ENCODE results near the gene TTC23.
"Not testable (repeated sequence)": the region's sequence is repeated elsewhere in the genome, so short reads cannot be mapped to it uniquely, and the experiment has no call there.

Gene TTC23

GRCh38 chr15:99239545-99240198, 9.7 kb downstream of the TTC23 start:
- no peak overlapping the region for H2BK12ac ChIP-seq (ENCODE audit: low read length in 2 of 2)
- no peak overlapping the region for H4K8ac ChIP-seq (ENCODE audit: low read length)
- H2BK5ac ChIP-seq (ENCODE audit: low read depth, low read length, poor library complexity, severe bottlenecking) = no peak overlapping the region
- H3K9ac ChIP-seq (ENCODE audit: low read length) = no peak overlapping the region
- WGBS = 90% methylated on average over 1 of the region's 1 CpG
- H3K4ac ChIP-seq (ENCODE audit: low read depth in 1 of 2, low read length in 2 of 2) = no peak overlapping the region
- H2AFZ ChIP-seq (ENCODE audit: low read depth, low read length) = no peak overlapping the region
- no peak overlapping the region for H2BK15ac ChIP-seq (ENCODE audit: low read depth, poor library complexity, severe bottlenecking)
- peaks cover 13 to 45% of the 10 kb centered on the region in 2 experiments for H3K36me3 ChIP-seq (ENCODE audit: control insufficient read depth in 1 of 2, insufficient read depth in 2 of 2, low read depth in 1 of 2, low read length in 2 of 2)
- H2BK120ac ChIP-seq (ENCODE audit: low read depth, low read length) = no peak overlapping the region
- no peak overlapping the region for H3K27ac ChIP-seq (ENCODE audit: low read length, poor library complexity, severe bottlenecking)
- H3K23ac ChIP-seq (ENCODE audit: low read length in 2 of 2) = no peak overlapping the region
- no peak overlapping the region for H4K91ac ChIP-seq (ENCODE audit: low read length)
- no peak overlapping the region for H3K4me2 ChIP-seq (ENCODE audit: low read length, poor library complexity, severe bottlenecking)
- DNase-seq = peak; percentile 36
- no peak overlapping the region for H3K14ac ChIP-seq (ENCODE audit: low read length in 2 of 2)
- H3K27me3 ChIP-seq (ENCODE audit: control insufficient read depth in 1 of 2, insufficient read depth in 1 of 2, low read length in 2 of 2) = no peaks in the 10 kb centered on the region
- H3K18ac ChIP-seq (ENCODE audit: low read depth in 1 of 2, low read length in 2 of 2) = no peak overlapping the region
- no peaks in the 10 kb centered on the region for H3K4me1 ChIP-seq (ENCODE audit: control insufficient read depth, insufficient read depth, low read depth, low read length)
- H3K79me1 ChIP-seq (replicated peaks; ENCODE audit: low read length, poor library complexity, severe bottlenecking) = peaks cover 20% of the 10 kb centered on the region
- H3K9me3 ChIP-seq (ENCODE audit: control insufficient read depth, low read length) = no peaks in the 10 kb centered on the region
- H2AK5ac ChIP-seq (ENCODE audit: low read length, severe bottlenecking) = no peak overlapping the region
- no peak overlapping the region for H3K4me3 ChIP-seq (ENCODE audit: insufficient read depth in 1 of 2, low read depth in 1 of 2, low read length in 2 of 2)

GRCh38 chr15:99238849-99239248, 10.5 kb downstream of the TTC23 start:
- Histone ChIP-seq H3K27me3 (ENCODE audit: control insufficient read depth in 1 of 2, insufficient read depth in 1 of 2, low read length in 2 of 2) (no peaks in the 10 kb centered on the region), H3K4me1 (ENCODE audit: control insufficient read depth, insufficient read depth, low read depth, low read length) (no peaks in the 10 kb centered on the region), H3K23ac (ENCODE audit: low read length in 2 of 2) (no peak overlapping the region), H3K4me2 (ENCODE audit: low read length, poor library complexity, severe bottlenecking) (no peak overlapping the region), H2AFZ (ENCODE audit: low read depth, low read length) (no peak overlapping the region), H2BK12ac (ENCODE audit: low read length in 2 of 2) (no peak overlapping the region), H3K18ac (ENCODE audit: low read depth in 1 of 2, low read length in 2 of 2) (no peak overlapping the region), H3K4me3 (ENCODE audit: insufficient read depth in 1 of 2, low read depth in 1 of 2, low read length in 2 of 2) (no peak overlapping the region), H4K8ac (ENCODE audit: low read length) (no peak overlapping the region), H2BK15ac (ENCODE audit: low read depth, poor library complexity, severe bottlenecking) (no peak overlapping the region), H3K14ac (ENCODE audit: low read length in 2 of 2) (no peak overlapping the region), H3K9me3 (ENCODE audit: control insufficient read depth, low read length) (no peaks in the 10 kb centered on the region), H3K36me3 (ENCODE audit: control insufficient read depth in 1 of 2, insufficient read depth in 2 of 2, low read depth in 1 of 2, low read length in 2 of 2) (peaks cover 13 to 38% of the 10 kb centered on the region in 2 experiments), H2AK5ac (ENCODE audit: low read length, severe bottlenecking) (no peak overlapping the region), H3K27ac (ENCODE audit: low read length, poor library complexity, severe bottlenecking) (no peak overlapping the region), H3K4ac (ENCODE audit: low read depth in 1 of 2, low read length in 2 of 2) (no peak overlapping the region), H2BK120ac (ENCODE audit: low read depth, low read length) (no peak overlapping the region), H3K9ac (ENCODE audit: low read length) (no peak overlapping the region), H2BK5ac (ENCODE audit: low read depth, low read length, poor library complexity, severe bottlenecking) (no peak overlapping the region), H4K91ac (ENCODE audit: low read length) (no peak overlapping the region), H3K79me1 (replicated peaks; ENCODE audit: low read length, poor library complexity, severe bottlenecking) (peaks cover 20% of the 10 kb centered on the region)
- 89% methylated on average over 3 of the region's 3 CpGs for WGBS
- DNase-seq = no peak

- H3K4ac ChIP-seq (ENCODE audit: low read depth in 1 of 2, low read length in 2 of 2) = not testable (repeated sequence)
These were observed 15.2 kb downstream of the TTC23 start for GRCh38 chr15:99234160-99234559.

DNA sequence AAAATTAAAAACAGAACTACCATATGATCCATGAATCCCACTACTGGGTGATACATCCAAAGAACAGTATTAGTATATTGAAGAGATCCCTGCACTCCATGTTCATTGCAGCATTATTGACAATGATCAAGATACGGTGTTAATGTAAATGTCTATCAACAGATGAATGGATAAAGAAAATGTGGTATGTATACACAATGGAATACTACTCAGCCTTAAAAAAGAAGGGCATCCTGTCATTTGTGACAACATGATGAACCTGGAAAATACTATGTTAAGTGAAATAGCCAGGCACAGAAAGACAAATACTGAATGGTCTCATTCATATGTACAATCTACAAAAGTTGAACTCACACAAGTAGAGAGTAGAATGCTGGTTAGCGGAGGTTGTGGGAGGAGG, 16.6 kb downstream of the TTC23 start:
- peaks cover 4 to 26% of the 10 kb centered on the region in 2 experiments for H3K36me3 ChIP-seq (ENCODE audit: control insufficient read depth in 1 of 2, insufficient read depth in 2 of 2, low read depth in 1 of 2, low read length in 2 of 2)
- no peak overlapping the region for H3K9ac ChIP-seq (ENCODE audit: low read length)
- no peak overlapping the region for H3K4ac ChIP-seq (ENCODE audit: low read depth in 1 of 2, low read length in 2 of 2)
- no peak overlapping the region for H2BK15ac ChIP-seq (ENCODE audit: low read depth, poor library complexity, severe bottlenecking)
- H2BK5ac ChIP-seq (ENCODE audit: low read depth, low read length, poor library complexity, severe bottlenecking) = no peak overlapping the region
- H4K91ac ChIP-seq (ENCODE audit: low read length) = no peak overlapping the region
- H3K18ac ChIP-seq (ENCODE audit: low read depth in 1 of 2, low read length in 2 of 2) = no peak overlapping the region
- no peak overlapping the region for H3K4me2 ChIP-seq (ENCODE audit: low read length, poor library complexity, severe bottlenecking)
- no peaks in the 10 kb centered on the region for H3K9me3 ChIP-seq (ENCODE audit: control insufficient read depth, low read length)
- WGBS = 100% methylated on average over 1 of the region's 2 CpGs
- no peaks in the 10 kb centered on the region for H3K27me3 ChIP-seq (ENCODE audit: control insufficient read depth in 1 of 2, insufficient read depth in 1 of 2, low read length in 2 of 2)
- H3K27ac ChIP-seq (ENCODE audit: low read length, poor library complexity, severe bottlenecking) = no peak overlapping the region
- H3K79me1 ChIP-seq (replicated peaks; ENCODE audit: low read length, poor library complexity, severe bottlenecking) = peaks cover 11% of the 10 kb centered on the region
- H2BK120ac ChIP-seq (ENCODE audit: low read depth, low read length) = no peak overlapping the region
- H3K4me3 ChIP-seq (ENCODE audit: insufficient read depth in 1 of 2, low read depth in 1 of 2, low read length in 2 of 2) = no peak overlapping the region
- H2AFZ ChIP-seq (ENCODE audit: low read depth, low read length) = no peak overlapping the region
- no peak overlapping the region for H2BK12ac ChIP-seq (ENCODE audit: low read length in 2 of 2)
- H3K14ac ChIP-seq (ENCODE audit: low read length in 2 of 2) = no peak overlapping the region
- H3K4me1 ChIP-seq (ENCODE audit: control insufficient read depth, insufficient read depth, low read depth, low read length) = no peaks in the 10 kb centered on the region
- no peak overlapping the region for H2AK5ac ChIP-seq (ENCODE audit: low read length, severe bottlenecking)
- no peak overlapping the region for H3K23ac ChIP-seq (ENCODE audit: low read length in 2 of 2)
- DNase-seq = no peak
- H4K8ac ChIP-seq (ENCODE audit: low read length) = no peak overlapping the region

More at GRCh38 chr15:99234160-99234559, 15.2 kb downstream of the TTC23 start:
- H3K79me1 ChIP-seq (replicated peaks; ENCODE audit: low read length, poor library complexity, severe bottlenecking) = peaks cover 11% of the 10 kb centered on the region
- H3K27me3 ChIP-seq (ENCODE audit: control insufficient read depth in 1 of 2, insufficient read depth in 1 of 2, low read length in 2 of 2); H3K14ac ChIP-seq (ENCODE audit: low read length in 2 of 2); H3K18ac ChIP-seq (ENCODE audit: low read depth in 1 of 2, low read length in 2 of 2); H3K4me2 ChIP-seq (ENCODE audit: low read length, poor library complexity, severe bottlenecking); H2AK5ac ChIP-seq (ENCODE audit: low read length, severe bottlenecking); H4K91ac ChIP-seq (ENCODE audit: low read length); H2BK12ac ChIP-seq (ENCODE audit: low read length in 2 of 2); H3K9me3 ChIP-seq (ENCODE audit: control insufficient read depth, low read length); H4K8ac ChIP-seq (ENCODE audit: low read length); H2BK15ac ChIP-seq (ENCODE audit: low read depth, poor library complexity, severe bottlenecking); H3K9ac ChIP-seq (ENCODE audit: low read length); H3K4me3 ChIP-seq (ENCODE audit: insufficient read depth in 1 of 2, low read depth in 1 of 2, low read length in 2 of 2); H2BK5ac ChIP-seq (ENCODE audit: low read depth, low read length, poor library complexity, severe bottlenecking); H2AFZ ChIP-seq (ENCODE audit: low read depth, low read length); H3K23ac ChIP-seq (ENCODE audit: low read length in 2 of 2); H3K4me1 ChIP-seq (ENCODE audit: control insufficient read depth, insufficient read depth, low read depth, low read length); H2BK120ac ChIP-seq (ENCODE audit: low read depth, low read length); H3K27ac ChIP-seq (ENCODE audit: low read length, poor library complexity, severe bottlenecking); DNase-seq: not testable (repeated sequence)
- H3K36me3 ChIP-seq (ENCODE audit: control insufficient read depth in 1 of 2, insufficient read depth in 2 of 2, low read depth in 1 of 2, low read length in 2 of 2) = peaks cover 2 to 28% of the 10 kb centered on the region in 2 experiments
- 98% methylated on average over 6 of the region's 6 CpGs for WGBS
